GM19328 (cell line): ENCODE measurements around the gene PDILT.
"Not testable (repeated sequence)": the region's sequence is repeated elsewhere in the genome, so short reads cannot be mapped to it uniquely, and the experiment has no call there.

Source experiments
- ATAC-seq: cut with Tn5 transposase; IDR thresholded peaks from one replicate; pipeline ENCODE4 v1.9.1; 2021; ENCODE audit warnings: mild to moderate bottlenecking, moderate library complexity; ENCODE audit not compliant: unreplicated experiment

The PDILT gene, protein sequence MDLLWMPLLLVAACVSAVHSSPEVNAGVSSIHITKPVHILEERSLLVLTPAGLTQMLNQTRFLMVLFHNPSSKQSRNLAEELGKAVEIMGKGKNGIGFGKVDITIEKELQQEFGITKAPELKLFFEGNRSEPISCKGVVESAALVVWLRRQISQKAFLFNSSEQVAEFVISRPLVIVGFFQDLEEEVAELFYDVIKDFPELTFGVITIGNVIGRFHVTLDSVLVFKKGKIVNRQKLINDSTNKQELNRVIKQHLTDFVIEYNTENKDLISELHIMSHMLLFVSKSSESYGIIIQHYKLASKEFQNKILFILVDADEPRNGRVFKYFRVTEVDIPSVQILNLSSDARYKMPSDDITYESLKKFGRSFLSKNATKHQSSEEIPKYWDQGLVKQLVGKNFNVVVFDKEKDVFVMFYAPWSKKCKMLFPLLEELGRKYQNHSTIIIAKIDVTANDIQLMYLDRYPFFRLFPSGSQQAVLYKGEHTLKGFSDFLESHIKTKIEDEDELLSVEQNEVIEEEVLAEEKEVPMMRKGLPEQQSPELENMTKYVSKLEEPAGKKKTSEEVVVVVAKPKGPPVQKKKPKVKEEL

DNA sequence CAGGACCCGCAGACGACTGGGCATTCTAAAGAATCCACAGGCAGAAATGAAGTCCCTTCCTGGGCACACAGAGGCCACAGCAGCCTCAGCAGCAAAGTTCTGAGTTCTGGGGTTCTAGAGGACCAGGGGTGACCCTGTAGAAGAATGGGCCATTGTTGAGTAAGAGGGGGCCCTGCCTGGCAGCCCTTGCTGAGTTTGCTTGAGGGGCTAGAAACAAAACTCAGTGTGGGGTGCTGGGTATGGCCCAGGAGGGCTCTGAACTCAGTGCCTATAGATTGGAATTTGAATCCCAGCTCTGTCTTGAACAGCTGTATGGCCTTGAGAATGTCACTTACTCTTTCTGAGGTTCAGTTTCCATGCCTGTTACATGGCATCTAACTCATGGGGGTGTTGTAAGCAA lies at the start of gene PDILT:
PDILT (minus strand) TSS at position 101 of the 400 bp plus-strand sequence. CDS start 5,437 bp downstream, outside the sequence.
- no peak for ATAC-seq

DNA sequence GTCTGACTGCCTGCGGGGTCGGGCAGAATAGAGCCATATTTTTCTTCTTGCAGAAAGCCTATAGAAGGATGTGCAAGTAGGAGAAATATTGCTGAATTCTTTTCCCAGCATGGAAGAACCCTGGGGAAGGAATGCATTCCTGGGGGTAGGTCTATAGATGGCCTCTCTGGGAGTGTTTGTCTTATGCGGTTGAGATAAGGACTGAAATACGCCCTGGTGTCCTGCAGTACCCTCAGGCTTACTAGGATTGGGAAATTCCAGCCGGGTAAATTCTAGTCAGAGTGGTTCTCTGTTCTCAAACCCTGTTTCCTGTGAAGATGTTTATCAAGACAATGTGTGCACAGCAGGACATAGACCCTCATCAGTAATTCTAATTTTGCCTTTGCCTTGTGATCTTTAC lies 49.1 kb upstream of the PDILT start:
- ATAC-seq, result not testable (repeated sequence)

DNA sequence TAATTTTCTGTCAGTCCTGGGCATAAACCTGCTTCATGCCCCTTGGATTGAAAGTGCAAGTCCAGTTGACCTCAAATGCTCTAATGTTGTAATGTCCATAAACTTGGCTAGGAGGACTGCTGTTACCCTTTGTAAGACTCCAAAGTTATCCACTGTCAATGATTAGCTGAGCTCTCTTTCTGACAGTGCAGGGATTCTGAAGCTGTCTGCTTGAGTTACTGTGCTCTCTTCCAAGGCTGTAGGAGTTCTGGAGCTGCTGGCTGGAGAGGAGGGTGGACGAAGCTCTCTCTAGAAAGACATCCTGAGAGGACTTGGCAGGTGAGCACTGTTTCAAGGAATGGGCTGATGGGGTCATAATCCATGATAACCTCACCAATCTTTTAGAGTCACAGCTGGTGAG lies 46.8 kb upstream of the PDILT start, which contains the start of gene ACSM2A:
ACSM2A (plus strand) TSS at position 158 of the 400 bp plus-strand sequence. CDS start 8,594 bp downstream, outside the sequence.
- not testable (repeated sequence) for ATAC-seq

DNA sequence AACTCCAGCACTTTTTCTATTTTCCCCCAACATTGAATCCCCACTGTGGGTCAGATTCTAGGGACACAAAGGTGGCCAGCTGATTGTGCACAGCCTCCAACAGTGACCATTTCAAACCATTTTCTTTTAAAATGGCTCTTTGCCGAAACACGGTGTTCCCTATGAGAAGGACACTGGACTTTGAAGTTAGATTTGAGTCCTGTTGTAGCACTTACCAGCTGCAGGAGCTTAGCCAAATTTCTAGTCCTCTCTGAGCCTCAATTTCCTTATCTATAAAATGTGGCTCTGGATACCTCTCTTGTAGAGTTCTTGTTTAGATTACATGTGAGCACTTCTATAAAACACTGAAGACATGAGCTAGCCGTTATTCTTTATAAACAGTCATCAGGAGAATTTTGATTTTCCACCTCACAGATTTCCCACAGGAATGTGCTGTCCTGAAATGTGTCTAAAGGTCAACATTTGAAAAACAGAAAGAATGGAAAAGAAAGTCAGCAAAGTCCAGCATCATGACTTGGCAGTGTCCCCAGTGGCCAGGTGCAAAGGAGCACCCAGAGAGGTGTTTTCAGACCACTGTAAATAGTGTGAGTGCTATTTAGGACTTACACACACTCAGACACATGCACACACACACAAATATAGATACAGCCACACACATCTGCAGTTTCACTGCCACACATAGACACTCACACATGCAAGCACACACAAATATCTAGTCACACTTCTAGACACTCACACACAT lies 42.3 kb upstream of the PDILT start:
- not testable (repeated sequence) for ATAC-seq

DNA sequence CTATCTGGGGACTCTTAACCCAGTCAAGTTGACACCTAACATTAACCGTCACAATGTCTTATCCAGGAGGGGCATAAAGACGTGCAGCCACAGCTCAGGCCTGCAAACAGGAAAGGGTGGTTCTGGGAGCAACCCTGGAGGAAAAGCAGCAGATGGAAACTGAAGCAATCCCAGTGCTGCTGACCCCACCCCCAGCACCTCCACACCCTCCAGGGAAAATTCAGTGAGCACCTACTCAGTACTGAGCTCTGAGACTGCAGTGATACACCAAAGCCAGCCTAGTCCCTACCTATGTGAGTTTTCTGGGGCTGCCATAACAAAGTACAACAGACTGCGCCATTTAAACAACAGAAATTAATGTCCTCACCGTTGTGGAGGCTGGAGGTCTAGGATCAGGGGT lies 37.3 kb upstream of the PDILT start:
- ATAC-seq, result not testable (repeated sequence)

DNA sequence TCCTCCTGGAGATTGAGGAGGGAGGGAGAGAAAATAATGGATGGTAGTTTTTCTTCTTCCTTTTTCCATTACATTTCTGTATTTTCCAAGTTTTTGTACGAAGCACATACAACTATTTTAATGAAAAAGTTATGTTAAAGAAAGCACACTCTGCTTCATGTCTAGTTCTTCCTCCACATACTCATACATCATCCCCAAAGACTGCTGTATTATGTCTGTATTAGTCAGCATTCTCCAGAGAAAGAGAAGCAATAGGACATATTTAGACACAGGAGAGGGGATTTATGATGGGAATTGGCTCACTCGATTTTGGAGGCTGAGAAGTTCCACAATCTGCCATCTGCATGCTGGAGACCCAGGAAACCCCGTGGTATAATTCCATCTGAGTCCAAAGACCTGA lies 36.7 kb upstream of the PDILT start:
- no peak for ATAC-seq

DNA sequence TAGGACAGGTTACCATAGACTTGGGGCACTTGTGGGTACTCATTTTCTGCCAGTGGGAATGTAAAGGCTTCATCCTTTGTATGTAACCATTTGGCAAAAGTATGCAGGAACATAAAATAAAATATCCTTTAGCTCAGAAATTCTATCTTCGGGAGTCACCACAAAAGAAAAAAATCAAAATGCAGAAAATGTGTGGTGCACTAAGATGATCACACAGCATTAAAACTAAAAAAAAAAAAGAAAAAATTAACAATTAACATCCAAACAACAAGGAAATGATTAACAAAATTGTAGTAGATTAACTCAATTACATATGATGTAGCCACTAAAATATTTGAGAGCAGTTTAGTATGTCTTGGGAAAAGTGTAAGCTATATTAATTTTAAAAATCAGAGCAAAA lies 36.2 kb upstream of the PDILT start:
- not testable (repeated sequence) for ATAC-seq

DNA sequence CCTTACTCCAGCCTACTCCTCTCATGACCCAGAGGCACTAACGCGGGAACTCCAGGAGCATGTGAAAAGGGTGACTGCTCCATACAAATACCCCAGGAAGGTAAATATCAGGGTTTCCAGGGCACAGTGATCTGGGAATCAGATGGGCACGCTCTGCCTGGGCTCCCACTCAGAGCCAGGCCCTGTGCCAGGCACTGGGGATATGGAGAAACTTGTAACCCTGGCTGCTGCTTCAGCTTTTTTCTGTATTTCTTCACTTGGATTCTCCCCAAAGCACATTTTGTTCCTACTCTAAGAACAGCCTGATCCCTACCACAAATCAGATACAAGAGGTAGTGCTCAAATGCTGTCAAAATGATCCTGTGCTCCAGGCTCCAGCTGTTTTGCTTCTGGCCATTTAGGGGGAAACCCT lies 35.3 kb upstream of the PDILT start:
- ATAC-seq, result not testable (repeated sequence)

DNA sequence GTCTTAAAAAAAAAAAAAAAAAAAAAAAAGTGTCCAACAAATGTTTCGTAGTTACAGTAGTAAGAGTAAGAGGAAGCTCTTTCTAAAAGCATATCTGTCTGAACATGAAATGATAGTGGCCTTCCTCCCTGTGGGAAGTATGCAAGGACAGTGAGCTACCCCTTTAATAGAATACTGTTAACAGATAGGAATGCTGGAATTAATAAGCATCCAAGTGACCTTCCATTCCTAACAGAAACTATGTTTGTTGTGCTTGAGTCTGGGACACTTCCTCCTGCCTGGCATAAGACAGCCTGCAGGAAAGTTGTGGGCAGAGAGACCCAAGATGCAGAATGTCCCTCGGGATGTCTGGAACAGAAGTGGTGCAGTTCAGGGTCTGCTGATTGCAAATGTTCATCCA lies 34.4 kb upstream of the PDILT start:
- ATAC-seq, result not testable (repeated sequence)

DNA sequence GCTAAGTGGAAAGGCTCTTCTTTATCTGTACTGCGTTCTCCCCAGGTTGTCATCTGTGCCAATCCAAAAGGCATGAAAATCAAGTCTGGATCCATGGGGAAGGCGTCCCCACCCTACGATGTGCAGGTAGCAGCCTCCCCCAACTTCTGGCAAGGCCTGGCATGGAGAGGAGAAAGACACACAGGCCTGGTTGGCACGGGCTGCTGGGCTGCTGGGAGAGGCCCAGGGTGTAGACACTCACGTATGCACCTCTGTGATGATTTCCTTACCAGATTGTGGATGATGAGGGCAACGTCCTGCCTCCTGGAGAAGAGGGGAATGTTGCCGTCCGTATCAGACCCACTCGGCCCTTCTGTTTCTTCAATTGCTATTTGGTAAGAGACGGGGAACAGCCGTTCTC lies 26.4 kb upstream of the PDILT start:
- ATAC-seq, result no peak

DNA sequence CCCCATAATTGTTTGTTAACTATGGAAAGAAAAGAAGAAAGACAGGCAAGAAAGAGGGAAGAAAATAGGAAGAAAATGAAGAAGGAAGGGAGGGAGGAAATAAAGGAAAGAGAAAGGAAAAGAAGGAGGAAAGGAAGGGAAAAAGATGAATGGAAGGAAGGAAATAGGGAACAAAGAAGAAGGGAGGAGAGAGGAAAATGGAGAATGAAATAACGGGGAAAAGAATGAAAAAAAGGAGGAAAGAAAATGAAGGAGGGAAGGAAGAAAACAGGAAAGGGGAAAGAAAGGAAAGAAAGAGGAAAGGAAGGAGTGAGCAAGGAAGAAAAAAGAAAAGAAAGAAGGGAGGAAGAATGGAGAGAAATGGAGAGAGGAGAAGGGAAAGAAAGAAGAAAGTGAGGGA lies 25.9 kb upstream of the PDILT start:
- ATAC-seq, result not testable (repeated sequence)

DNA sequence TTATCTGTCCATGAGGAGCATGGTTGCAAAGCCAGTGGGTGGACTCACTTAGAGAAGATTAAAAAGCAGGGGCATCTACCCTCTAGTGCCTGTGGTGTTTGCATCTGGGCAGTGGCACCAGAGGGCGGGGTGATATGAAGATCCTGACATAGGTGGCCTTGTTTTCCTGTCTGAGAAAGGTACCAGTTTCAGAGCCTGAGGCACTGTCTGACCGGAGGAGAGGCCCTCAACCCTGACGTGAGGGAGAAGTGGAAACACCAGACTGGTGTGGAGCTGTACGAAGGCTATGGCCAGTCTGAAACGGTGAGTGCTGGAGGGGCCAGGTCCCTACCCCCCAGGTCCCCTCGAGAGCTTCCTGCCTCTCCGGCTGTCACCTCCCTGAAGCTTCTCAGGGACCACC lies 25.0 kb upstream of the PDILT start:
- not testable (repeated sequence) for ATAC-seq

DNA sequence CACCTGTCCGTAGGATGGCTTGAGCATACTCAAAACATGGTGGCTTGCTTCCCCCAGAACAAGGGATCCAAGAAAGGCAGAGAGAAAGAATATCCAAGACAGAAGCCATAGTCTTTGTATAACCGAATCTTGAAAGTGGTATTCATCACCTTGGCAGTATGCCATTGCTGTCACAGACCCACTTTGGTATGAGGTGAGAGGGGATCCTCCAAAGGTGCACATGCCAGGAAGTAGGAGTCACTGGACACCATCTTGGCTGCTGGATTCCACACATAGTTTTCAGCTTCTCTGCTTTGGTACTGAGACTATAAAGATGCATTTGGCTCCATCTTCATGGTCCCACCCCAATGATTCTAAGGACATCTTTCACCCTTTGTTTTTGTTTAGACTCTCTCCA lies 22.9 kb upstream of the PDILT start:
- not testable (repeated sequence) for ATAC-seq

DNA sequence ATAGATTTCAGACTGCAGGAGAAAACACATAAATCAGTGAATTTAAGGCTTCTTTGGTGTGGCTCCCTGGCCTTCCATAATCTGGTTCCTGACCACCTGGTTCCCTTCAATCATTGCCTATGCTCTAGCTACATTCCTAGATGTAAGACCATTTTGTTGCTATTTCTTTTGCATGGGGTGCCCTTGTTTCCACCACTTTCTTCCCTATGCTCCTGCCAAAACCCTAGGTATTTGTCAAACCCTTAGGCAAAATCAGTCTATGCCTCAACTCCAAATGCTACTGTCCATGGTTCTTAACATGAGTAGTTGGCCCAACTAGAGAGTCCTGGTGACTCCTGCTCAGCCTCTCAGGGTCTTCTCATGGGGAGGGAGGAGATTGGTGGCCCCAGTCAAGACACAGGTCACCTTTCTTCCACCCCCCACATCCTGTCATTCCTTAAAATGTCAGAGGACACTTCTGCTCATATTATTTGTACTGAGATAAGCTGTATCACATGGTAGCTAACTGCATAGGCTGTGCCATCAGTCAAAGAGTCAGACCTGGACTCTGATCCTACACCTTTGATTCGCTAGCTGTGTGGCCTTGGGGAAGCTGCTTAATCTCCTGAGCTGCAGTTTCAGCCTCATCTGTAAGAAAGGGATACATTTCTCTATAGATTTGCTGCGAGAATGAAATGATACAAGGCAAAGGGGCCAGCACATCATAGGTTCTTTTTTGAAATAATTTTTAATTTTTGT lies 19.8 kb upstream of the PDILT start:
- no peak for ATAC-seq

DNA sequence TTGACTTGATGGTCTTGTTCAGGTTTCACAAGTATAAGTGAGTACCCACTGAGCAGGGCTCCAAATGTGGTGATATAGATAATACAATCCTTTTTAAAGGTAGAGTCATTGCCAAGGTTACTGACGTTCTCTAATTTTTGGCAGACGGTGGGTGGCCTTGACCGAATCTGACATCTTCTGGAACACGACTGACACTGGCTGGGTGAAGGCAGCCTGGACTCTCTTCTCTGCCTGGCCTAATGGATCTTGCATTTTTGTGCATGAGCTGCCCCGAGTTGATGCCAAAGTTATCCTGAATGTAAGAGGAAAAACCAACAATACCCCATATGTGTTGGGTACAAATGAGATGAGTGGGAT lies 19.2 kb upstream of the PDILT start:
- not testable (repeated sequence) for ATAC-seq

DNA sequence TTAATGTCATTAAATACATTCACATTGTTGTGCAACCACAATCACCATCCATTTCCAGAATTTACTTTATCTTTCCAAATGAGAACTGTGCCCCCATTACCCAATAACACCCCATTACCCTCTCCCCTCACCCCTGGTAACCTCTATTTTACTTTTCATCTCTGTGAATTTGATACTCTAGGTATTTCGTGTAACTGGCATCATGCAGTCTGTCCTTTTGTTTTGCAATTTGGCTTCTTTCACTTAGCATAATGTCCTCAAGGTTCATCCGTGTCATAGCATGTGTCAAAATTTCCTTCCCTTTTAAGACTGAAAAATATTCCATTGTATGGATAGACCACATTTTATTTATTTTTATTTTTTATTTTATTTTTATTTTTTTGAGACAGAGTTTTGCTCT lies 17.2 kb upstream of the PDILT start:
- not testable (repeated sequence) for ATAC-seq

DNA sequence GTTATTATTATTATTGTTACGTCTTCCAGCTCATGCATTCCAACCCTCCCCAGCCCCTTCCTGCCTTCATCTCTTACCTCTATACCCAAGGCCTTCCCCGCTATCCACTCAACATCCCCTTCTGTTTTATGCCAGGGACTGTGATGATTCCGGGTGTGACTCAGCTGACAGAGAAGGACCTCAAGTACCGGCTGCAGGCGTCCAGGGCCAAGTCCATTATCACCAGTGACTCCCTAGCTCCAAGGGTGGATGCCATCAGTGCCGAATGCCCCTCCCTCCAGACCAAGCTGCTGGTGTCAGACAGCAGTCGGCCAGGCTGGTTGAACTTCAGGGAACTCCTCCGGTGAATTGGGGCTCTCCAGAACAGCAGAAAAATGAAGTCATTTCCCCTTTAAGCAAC lies 14.6 kb upstream of the PDILT start:
- not testable (repeated sequence) for ATAC-seq

DNA sequence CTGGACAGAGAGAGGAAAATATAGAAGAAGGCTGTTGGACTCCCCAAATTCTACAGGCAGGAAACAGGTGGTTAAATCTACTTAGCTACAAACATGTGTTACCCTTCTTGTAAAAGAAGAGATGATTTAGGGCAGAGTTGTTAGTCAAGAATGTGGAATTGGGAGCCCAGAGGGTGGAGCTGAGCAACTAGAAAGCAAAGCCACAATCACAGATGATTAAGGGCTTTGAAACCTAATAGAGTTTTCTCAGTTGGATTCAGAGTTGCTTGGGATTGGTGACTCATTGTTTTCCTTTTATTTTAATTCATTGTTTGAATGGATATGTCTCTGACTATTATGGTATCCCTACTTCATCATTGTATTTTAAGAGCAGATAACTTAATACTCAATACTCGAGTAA lies 11.0 kb upstream of the PDILT start:
- ATAC-seq, result no peak

DNA sequence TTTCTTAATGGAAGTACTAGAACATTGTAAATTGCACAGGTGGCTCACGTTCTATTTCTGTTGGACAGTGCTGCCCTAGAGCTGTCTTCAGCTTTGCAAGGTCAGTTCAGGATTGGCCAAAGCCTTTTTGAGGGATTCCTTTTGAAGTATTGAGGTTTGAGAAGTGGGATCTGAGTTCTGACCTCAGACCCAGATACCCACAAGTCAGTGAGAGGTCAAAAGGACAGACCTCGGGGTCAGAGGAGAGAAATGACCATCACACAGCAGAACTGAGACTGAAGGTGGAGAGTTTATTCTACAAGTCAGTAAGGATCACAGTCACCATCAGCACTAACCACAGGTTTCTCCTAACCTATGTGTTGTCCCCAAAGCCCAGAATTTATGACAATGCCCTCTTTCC lies 6.5 kb upstream of the PDILT start:
- ATAC-seq, result no peak

DNA sequence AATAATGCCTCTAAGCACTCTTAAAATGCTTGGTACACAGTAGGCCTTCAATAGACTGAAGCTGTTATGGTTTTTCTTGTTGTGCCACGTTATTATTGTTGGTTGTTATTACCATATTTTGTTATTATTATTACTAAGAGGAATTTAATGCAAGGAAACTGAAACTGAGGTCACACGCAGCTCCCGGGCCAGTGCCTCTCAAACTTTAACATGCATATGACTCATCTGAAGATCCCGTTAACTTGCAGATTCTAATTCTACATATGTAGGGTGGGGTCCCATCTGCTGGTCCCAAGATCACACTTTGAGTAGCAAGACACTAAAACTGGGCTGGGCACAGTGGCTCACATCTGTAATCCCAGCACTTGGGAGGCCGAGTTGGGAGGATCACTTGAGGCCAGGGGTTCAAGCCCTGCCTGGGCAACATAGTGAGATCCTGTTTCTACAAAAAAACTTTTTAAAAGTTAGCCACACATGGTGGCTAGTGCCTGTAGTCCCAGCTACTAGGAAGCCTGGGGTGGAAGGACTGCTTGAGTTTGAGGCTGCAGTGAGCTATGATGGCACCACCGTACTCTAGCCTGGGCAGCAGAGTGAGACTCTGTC lies 5.7 kb upstream of the PDILT start:
- ATAC-seq, result no peak
